ENCODE measurements around the gene DYNLT2.

DYNLT2 gene

DNA sequence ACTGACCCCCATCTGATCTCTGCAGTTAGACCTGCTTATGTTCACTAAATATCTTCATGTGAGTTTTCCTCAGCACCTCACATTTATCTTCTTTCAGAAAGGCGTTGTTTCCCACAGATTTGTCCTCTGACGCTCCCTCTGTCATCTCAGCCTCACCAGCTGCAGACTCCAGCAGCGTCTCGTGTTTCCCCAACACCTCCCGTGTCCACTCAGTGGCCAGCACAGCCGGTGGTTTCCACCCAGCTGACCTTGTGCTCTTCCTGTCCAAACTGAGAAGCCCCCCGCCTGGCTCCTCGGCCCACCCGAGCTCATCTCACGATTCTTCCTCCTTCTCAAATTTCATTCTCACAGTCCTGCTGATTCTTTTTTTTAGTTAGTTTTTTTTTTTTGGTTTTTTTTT is 12.5 kb upstream of the DYNLT2 start:
- TF ChIP-seq, protein P1, sequence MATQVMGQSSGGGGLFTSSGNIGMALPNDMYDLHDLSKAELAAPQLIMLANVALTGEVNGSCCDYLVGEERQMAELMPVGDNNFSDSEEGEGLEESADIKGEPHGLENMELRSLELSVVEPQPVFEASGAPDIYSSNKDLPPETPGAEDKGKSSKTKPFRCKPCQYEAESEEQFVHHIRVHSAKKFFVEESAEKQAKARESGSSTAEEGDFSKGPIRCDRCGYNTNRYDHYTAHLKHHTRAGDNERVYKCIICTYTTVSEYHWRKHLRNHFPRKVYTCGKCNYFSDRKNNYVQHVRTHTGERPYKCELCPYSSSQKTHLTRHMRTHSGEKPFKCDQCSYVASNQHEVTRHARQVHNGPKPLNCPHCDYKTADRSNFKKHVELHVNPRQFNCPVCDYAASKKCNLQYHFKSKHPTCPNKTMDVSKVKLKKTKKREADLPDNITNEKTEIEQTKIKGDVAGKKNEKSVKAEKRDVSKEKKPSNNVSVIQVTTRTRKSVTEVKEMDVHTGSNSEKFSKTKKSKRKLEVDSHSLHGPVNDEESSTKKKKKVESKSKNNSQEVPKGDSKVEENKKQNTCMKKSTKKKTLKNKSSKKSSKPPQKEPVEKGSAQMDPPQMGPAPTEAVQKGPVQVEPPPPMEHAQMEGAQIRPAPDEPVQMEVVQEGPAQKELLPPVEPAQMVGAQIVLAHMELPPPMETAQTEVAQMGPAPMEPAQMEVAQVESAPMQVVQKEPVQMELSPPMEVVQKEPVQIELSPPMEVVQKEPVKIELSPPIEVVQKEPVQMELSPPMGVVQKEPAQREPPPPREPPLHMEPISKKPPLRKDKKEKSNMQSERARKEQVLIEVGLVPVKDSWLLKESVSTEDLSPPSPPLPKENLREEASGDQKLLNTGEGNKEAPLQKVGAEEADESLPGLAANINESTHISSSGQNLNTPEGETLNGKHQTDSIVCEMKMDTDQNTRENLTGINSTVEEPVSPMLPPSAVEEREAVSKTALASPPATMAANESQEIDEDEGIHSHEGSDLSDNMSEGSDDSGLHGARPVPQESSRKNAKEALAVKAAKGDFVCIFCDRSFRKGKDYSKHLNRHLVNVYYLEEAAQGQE (IDR thresholded peaks at IDR 0.05; ENCODE audit: insufficient read depth in 1 of 2, low read depth in 2 of 2, low read length in 2 of 2): no peak
- no peak for TF ChIP-seq TAF1 (IDR thresholded peaks at IDR 0.05; ENCODE audit: borderline replicate concordance, insufficient read depth, low read length)
- TF ChIP-seq POLR2AphosphoS5 (IDR thresholded peaks at IDR 0.05; ENCODE audit: low read depth, low read length): no peak
- TF ChIP-seq FOXP2 (optimal IDR thresholded peaks at IDR 0.05; ENCODE audit: borderline replicate concordance, extremely low read depth, extremely low read length, insufficient read depth): no peak
- TF ChIP-seq SIN3A (IDR thresholded peaks at IDR 0.05; ENCODE audit: borderline replicate concordance, insufficient read depth, low read length): no peak

DNA sequence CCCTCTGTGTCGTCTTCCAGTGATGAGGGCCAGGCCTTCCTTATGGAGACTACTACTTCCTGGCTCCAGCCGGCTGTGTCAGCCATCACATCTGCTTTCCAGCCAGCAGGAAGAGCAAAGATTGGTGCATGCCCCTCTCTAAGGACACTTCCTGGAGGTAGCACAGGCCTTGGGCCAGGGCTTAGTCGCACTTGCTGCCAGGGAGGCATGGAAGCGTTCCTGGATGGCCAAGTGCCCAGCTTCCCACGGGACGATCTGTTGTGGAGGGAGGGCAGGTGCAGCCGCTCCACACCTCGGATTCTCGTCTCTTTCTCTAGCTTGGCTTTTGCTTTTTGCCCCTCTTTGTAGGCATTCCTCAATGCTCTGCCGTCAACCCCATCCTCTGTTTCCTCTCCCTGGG is 11.9 kb upstream of the DYNLT2 start:
- TF ChIP-seq, protein P1 (IDR thresholded peaks at IDR 0.05; ENCODE audit: insufficient read depth in 1 of 2, low read depth in 2 of 2, low read length in 2 of 2): no peak
- TF ChIP-seq SIN3A (IDR thresholded peaks at IDR 0.05; ENCODE audit: borderline replicate concordance, insufficient read depth, low read length): no peak
- no peak for TF ChIP-seq FOXP2 (optimal IDR thresholded peaks at IDR 0.05; ENCODE audit: borderline replicate concordance, extremely low read depth, extremely low read length, insufficient read depth)
- no peak for TF ChIP-seq POLR2AphosphoS5 (IDR thresholded peaks at IDR 0.05; ENCODE audit: low read depth, low read length)
- TF ChIP-seq TAF1 (IDR thresholded peaks at IDR 0.05; ENCODE audit: borderline replicate concordance, insufficient read depth, low read length): no peak

DNA sequence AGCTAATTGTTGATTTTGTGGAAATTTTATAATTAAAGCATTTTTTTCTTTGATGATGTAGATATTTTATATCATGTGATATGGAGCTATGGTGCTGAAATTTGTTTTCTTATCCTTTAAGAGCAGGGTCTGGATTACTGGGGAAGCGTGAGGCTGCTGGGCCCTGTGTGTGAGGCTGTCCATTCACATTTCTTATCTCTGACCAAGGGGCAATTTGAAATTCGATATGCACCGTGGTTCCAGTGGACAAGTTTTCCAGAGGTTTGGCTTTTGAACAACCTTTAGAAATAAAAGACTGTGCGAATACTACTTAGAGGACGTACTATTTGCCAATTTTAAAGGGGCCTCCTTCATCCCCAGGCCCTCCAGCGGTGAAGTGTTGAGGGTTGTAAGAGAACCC is 3.8 kb upstream of the DYNLT2 start:
- TF ChIP-seq, protein P1 (IDR thresholded peaks at IDR 0.05; ENCODE audit: insufficient read depth in 1 of 2, low read depth in 2 of 2, low read length in 2 of 2): no peak
- no peak for TF ChIP-seq TAF1 (IDR thresholded peaks at IDR 0.05; ENCODE audit: borderline replicate concordance, insufficient read depth, low read length)
- TF ChIP-seq POLR2AphosphoS5 (IDR thresholded peaks at IDR 0.05; ENCODE audit: low read depth, low read length): no peak
- no peak for TF ChIP-seq FOXP2 (optimal IDR thresholded peaks at IDR 0.05; ENCODE audit: borderline replicate concordance, extremely low read depth, extremely low read length, insufficient read depth)
- no peak for TF ChIP-seq SIN3A (IDR thresholded peaks at IDR 0.05; ENCODE audit: borderline replicate concordance, insufficient read depth, low read length)

DNA sequence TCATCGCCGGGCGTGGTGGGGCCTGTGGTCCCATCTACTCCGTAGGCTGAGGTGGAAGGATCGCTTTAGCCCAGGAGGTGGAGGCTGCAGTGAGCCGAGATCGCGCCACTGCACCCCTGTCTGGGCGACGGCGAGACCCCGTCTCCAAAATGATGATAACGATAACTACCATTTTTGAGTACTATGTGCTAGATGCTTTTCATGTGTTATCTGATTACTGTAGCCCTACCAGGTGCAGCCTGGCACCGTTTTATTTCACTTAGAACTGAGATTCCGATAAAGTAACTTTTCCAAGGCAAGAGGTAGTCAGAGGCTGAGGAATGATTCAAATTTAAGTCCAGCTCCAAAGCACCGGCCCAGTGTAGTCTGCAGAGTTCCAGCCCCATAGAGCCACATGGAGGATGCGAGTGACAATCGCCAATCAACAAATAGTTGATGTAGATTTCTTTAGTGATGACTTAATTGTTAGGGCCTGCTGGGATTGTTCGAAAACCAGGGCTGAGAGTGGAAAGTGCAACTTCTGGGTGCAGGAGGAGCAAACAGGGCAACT is 777 bp upstream of the DYNLT2 start:
- TF ChIP-seq POLR2AphosphoS5 (IDR thresholded peaks at IDR 0.05; ENCODE audit: low read depth, low read length): no peak
- no peak for TF ChIP-seq TAF1 (IDR thresholded peaks at IDR 0.05; ENCODE audit: borderline replicate concordance, insufficient read depth, low read length)
- TF ChIP-seq, protein P1 (IDR thresholded peaks at IDR 0.05; ENCODE audit: insufficient read depth in 1 of 2, low read depth in 2 of 2, low read length in 2 of 2): no peak
- no peak for TF ChIP-seq SIN3A (IDR thresholded peaks at IDR 0.05; ENCODE audit: borderline replicate concordance, insufficient read depth, low read length)
- no peak for TF ChIP-seq FOXP2 (optimal IDR thresholded peaks at IDR 0.05; ENCODE audit: borderline replicate concordance, extremely low read depth, extremely low read length, insufficient read depth)

DNA sequence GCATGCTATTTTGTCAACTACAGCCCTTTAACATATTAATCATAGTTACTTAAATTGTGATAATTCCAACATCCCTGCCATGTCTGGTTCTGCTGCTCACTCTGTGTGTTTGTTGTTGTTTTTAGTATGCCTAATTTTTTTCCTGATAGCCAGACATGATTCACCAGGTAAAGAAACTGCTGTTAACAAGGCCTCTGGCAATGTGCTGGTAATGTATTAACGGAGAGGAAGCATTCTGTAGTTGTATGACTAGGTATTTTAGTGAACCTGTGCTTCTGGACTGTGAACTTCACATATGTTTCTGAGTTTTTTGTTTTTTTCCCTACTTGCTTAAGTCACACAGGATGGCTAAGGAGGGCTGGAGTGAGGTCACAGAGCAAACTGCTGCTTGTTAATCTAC is 4.8 kb downstream of the DYNLT2 start:
- no peak for TF ChIP-seq SIN3A (IDR thresholded peaks at IDR 0.05; ENCODE audit: borderline replicate concordance, insufficient read depth, low read length)
- TF ChIP-seq, protein P1 (IDR thresholded peaks at IDR 0.05; ENCODE audit: insufficient read depth in 1 of 2, low read depth in 2 of 2, low read length in 2 of 2): no peak
- TF ChIP-seq FOXP2 (optimal IDR thresholded peaks at IDR 0.05; ENCODE audit: borderline replicate concordance, extremely low read depth, extremely low read length, insufficient read depth): no peak
- TF ChIP-seq TAF1 (IDR thresholded peaks at IDR 0.05; ENCODE audit: borderline replicate concordance, insufficient read depth, low read length): no peak
- no peak for TF ChIP-seq POLR2AphosphoS5 (IDR thresholded peaks at IDR 0.05; ENCODE audit: low read depth, low read length)
